HepG2 (cell line): ENCODE results near the gene BHLHE23. TPM values are rescaled to one million over a fixed set of nuclear protein-coding genes. Genes with fewer than 3 reads are reported as not detected.
A peak's percentile ranks its signal among the peaks of the same experiment; 100 is the strongest.

Source experiments
- ARID5B ChIP-seq: IDR thresholded peaks from 2 replicates; pipeline ENCODE4 v1.4.0; 2020; ENCODE audit warnings: mild to moderate bottlenecking, missing genetic modification reagents
- NFE2 ChIP-seq: sonication (generic); formaldehyde crosslinking; IDR thresholded peaks from 2 replicates; pipeline ENCODE4 v1.4.0; 2020; ENCODE audit warnings: missing genetic modification reagents
- SNAPC5 ChIP-seq: sonication (generic); formaldehyde crosslinking; IDR thresholded peaks from 2 replicates; pipeline ENCODE4 v1.8.1; 2023; ENCODE audit warnings: mild to moderate bottlenecking, missing genetic modification reagents, borderline replicate concordance
- ZNF569 ChIP-seq: sonication (generic); formaldehyde crosslinking; IDR thresholded peaks from 2 replicates; pipeline ENCODE4 v1.5.0; 2020; ENCODE audit warnings: mild to moderate bottlenecking, missing genetic modification reagents, moderate library complexity, borderline replicate concordance
- ZSCAN9 ChIP-seq: IDR thresholded peaks from 2 replicates; pipeline ENCODE4 v1.6.1; 2016; ENCODE audit warnings: borderline replicate concordance
- polyA plus RNA-seq, 8 experiments: library from polyadenylated mRNA; depleted of rRNA in 3 of 8; stranded (reverse) in 7 of 8; unstranded in 1 of 8; fragments of >200 nt; fragmentation: Illumina TruSeq in 4 of 8; extraction: Trizol in 4 of 8; gene quantifications; 2 replicates each; pipeline versions ENCODE4 v1.2.1 to v1.2.3, GENCODE V29; 2011 to 2016; ENCODE audit warnings: low read depth in 4 of 8, missing spikeins in 1 of 8, mixed read lengths in 1 of 8; ENCODE audit not compliant: insufficient read depth in 1 of 8
- total RNA-seq, 5 experiments: library from RNA; depleted of rRNA; stranded (reverse); fragments of >200 nt; fragmentation: Illumina TruSeq; extraction: Trizol; gene quantifications; 2 replicates each; pipeline ENCODE4 v1.2.3, GENCODE V29; 2016; ENCODE audit warnings: low read depth in 1 of 5

Gene BHLHE23
- total and polyA plus RNA-seq, 2 of the 13 experiments (the other 11 are each of a cell fraction or from before 2014, with no cell fraction given), result not detected

GRCh38 chr20:62971950-62972844 lies 34.6 kb downstream of the BHLHE23 start (continued):
- TF ChIP-seq ARID5B (CRISPR knock-in tag) (peak; percentile 45), ZSCAN9 (CRISPR knock-in tag) (peak; percentile 89), ZNF569 (CRISPR knock-in tag) (no peak), NFE2 (CRISPR knock-in tag) (no peak), SNAPC5 (CRISPR knock-in tag) (no peak)
